Retinal pigment epithelial cell (primary cell): Measurements from ENCODE around the gene MRPL16.
A peak's percentile ranks its signal among the peaks of the same experiment; 100 is the strongest.

Source experiments
- DNase-seq: peaks from one replicate; pipeline ENCODE4 v3.0.0-alpha.2; 2010; ENCODE audit warnings: low read depth
- H3K4me3 ChIP-seq: 2 replicates; pipeline ENCODE4 v1.5.1; 2011; ENCODE audit warnings: mild to moderate bottlenecking, low read length, control low read depth, moderate library complexity
- CTCF ChIP-seq: conservative IDR thresholded peaks from 2 replicates; pipeline ENCODE4 v1.5.1; 2011; ENCODE audit warnings: low read depth, low read length, control low read depth, inconsistent platforms

MRPL16 gene

GRCh38 chr11:59810911-59811259 lies 307 bp upstream of the MRPL16 start:
- peak overlapping the region; percentile 92 for H3K4me3 ChIP-seq
- no peak for DNase-seq
- TF ChIP-seq CTCF, result no peak

GRCh38 chr11:59807047-59807610 lies 3.4 kb downstream of the MRPL16 start:
- no peak for DNase-seq
- H3K4me3 ChIP-seq, result no peak overlapping the region
- TF ChIP-seq CTCF, result no peak

- DNase-seq, result no peak
- TF ChIP-seq CTCF, result no peak
- no peak overlapping the region for H3K4me3 ChIP-seq
These were observed 6.5 kb downstream of the MRPL16 start for GRCh38 chr11:59804061-59804460.

GRCh38 chr11:59802639-59803176 lies 7.9 kb downstream of the MRPL16 start:
- H3K4me3 ChIP-seq, result no peak overlapping the region
- TF ChIP-seq CTCF, result peak; percentile 45
- no peak for DNase-seq

- DNase-seq, result no peak
- TF ChIP-seq CTCF, result no peak
- no peak overlapping the region for H3K4me3 ChIP-seq
These were observed 8.5 kb downstream of the MRPL16 start for GRCh38 chr11:59801981-59802638.

- no peak for TF ChIP-seq CTCF
These were observed 9.3 kb downstream of the MRPL16 start for GRCh38 chr11:59801160-59801706.

More at GRCh38 chr11:59801160-59801706, 9.3 kb downstream of the MRPL16 start:
- no peak for DNase-seq
- no peak overlapping the region for H3K4me3 ChIP-seq
